Caco-2 (cell line): ENCODE data around the gene GRM2. TPM values are rescaled to one million over a fixed set of nuclear protein-coding genes. Genes with fewer than 3 reads are reported as not detected.

Experiments used
- BruUV-seq: library from RNA; stranded (reverse); fragments of 400-500 nt; replicated peaks from 2 replicates; lab custom pipeline; 2021; lab: Mats Ljungman, UMichigan
- CTCF ChIA-PET: fragments of 300-600 bp; sonication (Branson Sonifier 250); formaldehyde crosslinking; loops from one replicate; lab custom pipeline; 2022; ENCODE audit warnings: antibody characterized with exemption; lab: Charles Lee
- POLR2A ChIA-PET: fragments of 300-600 bp; sonication (Branson Sonifier 250); formaldehyde crosslinking; loops from one replicate; lab custom pipeline; 2022; ENCODE audit warnings: antibody characterized with exemption; lab: Charles Lee
- DNase-seq, 2 experiments: peaks; one replicate each; pipeline versions ENCODE4 v3.0.0 to v3.0.0-alpha.2; 2020 to 2022
- H3K27me3 ChIP-seq: replicated peaks from 2 replicates; pipeline ENCODE4 v1.6.0; 2011; ENCODE audit warnings: low read length; ENCODE audit not compliant: control insufficient read depth, insufficient read depth
- H3K36me3 ChIP-seq: 2 replicates; pipeline ENCODE4 v1.5.1; 2011; ENCODE audit warnings: low read length; ENCODE audit not compliant: control insufficient read depth, insufficient read depth
- H3K4me1 ChIP-seq: fragments of 250-450 bp; sonication (Bioruptor Pico); 2 replicates; pipeline ENCODE4 v1.5.1; 2020; ENCODE audit warnings: mild to moderate bottlenecking
- H3K4me3 ChIP-seq: 2 replicates; pipeline ENCODE4 v1.5.1; 2011; ENCODE audit warnings: low read depth, mild to moderate bottlenecking, control low read depth, low read length
- H3K9me3 ChIP-seq: fragments of 250-450 bp; sonication (Bioruptor Pico); 2 replicates; pipeline ENCODE4 v1.5.1; 2020; ENCODE audit warnings: mild to moderate bottlenecking, moderate library complexity
- H3K27ac Mint-ChIP-seq: one replicate; pipeline ENCODE4 v1.8.0; 2022; ENCODE audit warnings: mixed read lengths; ENCODE audit not compliant: unreplicated experiment
- H3K27me3 Mint-ChIP-seq: one replicate; pipeline ENCODE4 v1.8.0; 2022; ENCODE audit warnings: mixed read lengths; ENCODE audit not compliant: insufficient read depth, unreplicated experiment
- H3K36me3 Mint-ChIP-seq: one replicate; pipeline ENCODE4 v1.8.0; 2022; ENCODE audit warnings: mild to moderate bottlenecking, mixed read lengths; ENCODE audit not compliant: insufficient read depth, unreplicated experiment
- H3K4me1 Mint-ChIP-seq: one replicate; pipeline ENCODE4 v1.8.0; 2022; ENCODE audit warnings: low read depth, mixed read lengths; ENCODE audit not compliant: unreplicated experiment
- H3K4me3 Mint-ChIP-seq: one replicate; pipeline ENCODE4 v1.8.0; 2022; ENCODE audit warnings: mild to moderate bottlenecking, moderate library complexity, mixed read lengths; ENCODE audit not compliant: unreplicated experiment
- H3K9me3 Mint-ChIP-seq: one replicate; pipeline ENCODE4 v1.8.0; 2022; ENCODE audit warnings: mixed read lengths; ENCODE audit not compliant: unreplicated experiment
- CTCF ChIP-seq, 2 experiments: fragments of 200-600 bp in 1 of 2; IDR thresholded peaks; 1 replicate in 1 of 2; 2 replicates in 1 of 2; pipeline versions ENCODE4 v1.5.1 to v1.8.0; 2011 to 2022; ENCODE audit warnings: antibody characterized with exemption in 1 of 2, control low read depth in 1 of 2, inconsistent platforms in 1 of 2, low read depth in 1 of 2, low read length in 1 of 2, mild to moderate bottlenecking in 1 of 2, moderate library complexity in 1 of 2; ENCODE audit not compliant: insufficient read depth in 1 of 2, severe bottlenecking in 1 of 2, unreplicated experiment in 1 of 2
- intact Hi-C: fragments of 100-400 bp; cut with micrococcal nuclease; formaldehyde crosslinking; loops from one replicate; pipeline ENCODE4 v1.10.0; 2022; ENCODE audit not compliant: unreplicated experiment
- total RNA-seq: library from RNA; stranded (reverse); gene quantifications from 2 replicates; pipeline ENCODE4 v1.2.3, GENCODE V29; 2022

GRM2 gene
- total RNA-seq, 1 experiment from 2014 or later: 0.14 TPM

- Histone ChIP-seq H3K4me1 (no peaks in the 10 kb centered on the region), H3K4me3 (no peak overlapping the region), H3K36me3 (no peaks in the 10 kb centered on the region; the same call in 1 of the 2 replicates), H3K9me3 (no peaks in the 10 kb centered on the region), H3K27me3 (no peaks in the 10 kb centered on the region)
- Mint-ChIP-seq H3K27me3 (no peaks in the 10 kb centered on the region), H3K4me1 (no peaks in the 10 kb centered on the region), H3K36me3 (peaks cover 23% of the 10 kb centered on the region), H3K9me3 (no peaks in the 10 kb centered on the region), H3K4me3 (no peak overlapping the region), H3K27ac (no peak overlapping the region)
- no peak for DNase-seq
- no TSS peak for BruUV-seq
- no peak for TF ChIP-seq CTCF (IDR thresholded peaks at IDR 0.05; ENCODE audit: insufficient read depth in 1 of 2, low read depth in 1 of 2, low read length in 1 of 2, severe bottlenecking in 1 of 2, unreplicated experiment in 1 of 2)
- intact Hi-C loops: no loop called here
- ChIA-PET POLR2A (interaction anchor here (0.7 kb wide), 1 partner anchor 212 kb away, joined by 9 read pairs; no protein-coding TSS in a partner anchor), CTCF (no interaction called here)
These were observed 20.8 kb upstream of the GRM2 start for GRCh38 chr3:51686056-51686455.

GRCh38 chr3:51686512-51687215, 20.2 kb upstream of the GRM2 start:
- ChIA-PET POLR2A (interaction anchor here (0.7 kb wide), 1 partner anchor 213 kb away, joined by 9 read pairs; no protein-coding TSS in a partner anchor), CTCF (no interaction called here)
- Mint-ChIP-seq H3K4me3 (no peak overlapping the region), H3K9me3 (no peaks in the 10 kb centered on the region), H3K27ac (no peak overlapping the region), H3K4me1 (no peaks in the 10 kb centered on the region), H3K36me3 (peaks cover 23% of the 10 kb centered on the region), H3K27me3 (no peaks in the 10 kb centered on the region)
- Histone ChIP-seq H3K36me3 (no peaks in the 10 kb centered on the region; the same call in 1 of the 2 replicates), H3K27me3 (no peaks in the 10 kb centered on the region), H3K4me3 (no peak overlapping the region), H3K9me3 (no peaks in the 10 kb centered on the region), H3K4me1 (no peaks in the 10 kb centered on the region)
- BruUV-seq: no TSS peak
- no peak for DNase-seq
- intact Hi-C loops: no loop called here
- TF ChIP-seq CTCF (IDR thresholded peaks at IDR 0.05; ENCODE audit: insufficient read depth in 1 of 2, low read depth in 1 of 2, low read length in 1 of 2, severe bottlenecking in 1 of 2, unreplicated experiment in 1 of 2): no peak

GRCh38 chr3:51687431-51688205, 19.2 kb upstream of the GRM2 start:
- Histone ChIP-seq H3K4me3 (no peak overlapping the region), H3K36me3 (no peaks in the 10 kb centered on the region; the same call in 1 of the 2 replicates), H3K9me3 (no peaks in the 10 kb centered on the region), H3K27me3 (no peaks in the 10 kb centered on the region), H3K4me1 (no peaks in the 10 kb centered on the region)
- Mint-ChIP-seq H3K4me3 (no peak overlapping the region), H3K4me1 (no peaks in the 10 kb centered on the region), H3K36me3 (peaks cover 18% of the 10 kb centered on the region), H3K27me3 (no peaks in the 10 kb centered on the region), H3K27ac (no peak overlapping the region), H3K9me3 (no peaks in the 10 kb centered on the region)
- intact Hi-C loops: no loop called here
- BruUV-seq: no TSS peak
- no peak for TF ChIP-seq CTCF (IDR thresholded peaks at IDR 0.05; ENCODE audit: insufficient read depth in 1 of 2, low read depth in 1 of 2, low read length in 1 of 2, severe bottlenecking in 1 of 2, unreplicated experiment in 1 of 2)
- ChIA-PET CTCF (no interaction called here), POLR2A (no interaction called here)
- no peak for DNase-seq
